Measurements from ENCODE around the gene PRPF6.

PRPF6 gene

GRCh38 chr20:63980806-63981728, at the start of gene PRPF6:
TSS of gene PRPF6 (plus strand) at chr20:63981132. CDS start at chr20:63981246, 114 bp downstream.
- peak; percentile 95 for DNase-seq

GRCh38 chr20:63931735-63932134, 49.2 kb upstream of the PRPF6 start:
- DNase-seq: no peak

- no peak for DNase-seq
These were observed 48.2 kb upstream of the PRPF6 start for GRCh38 chr20:63932606-63933160.

- DNase-seq: no peak
These were observed 47.3 kb upstream of the PRPF6 start for GRCh38 chr20:63933646-63934045.

GRCh38 chr20:63934271-63935068, 46.5 kb upstream of the PRPF6 start:
- DNase-seq: no peak

- no peak for DNase-seq
These were observed 45.5 kb upstream of the PRPF6 start for GRCh38 chr20:63935447-63935846.

GRCh38 chr20:63937596-63937995, 43.3 kb upstream of the PRPF6 start:
- no peak for DNase-seq

- no peak for DNase-seq
These were observed 41.6 kb upstream of the PRPF6 start for GRCh38 chr20:63939061-63939935.

GRCh38 chr20:63940071-63940471, 40.9 kb upstream of the PRPF6 start:
- DNase-seq: no peak

GRCh38 chr20:63940472-63941266, 40.3 kb upstream of the PRPF6 start:
- DNase-seq: no peak

GRCh38 chr20:63941282-63942081, 39.5 kb upstream of the PRPF6 start:
- DNase-seq: no peak

GRCh38 chr20:63942250-63942951, 38.5 kb upstream of the PRPF6 start:
- DNase-seq: no peak

GRCh38 chr20:63942969-63943807, 37.7 kb upstream of the PRPF6 start:
- no peak for DNase-seq

GRCh38 chr20:63943808-63944077, 37.2 kb upstream of the PRPF6 start:
- DNase-seq: no peak

- no peak for DNase-seq
These were observed 36.6 kb upstream of the PRPF6 start for GRCh38 chr20:63944078-63944941.

GRCh38 chr20:63945031-63945658, 35.8 kb upstream of the PRPF6 start:
- no peak for DNase-seq
